Cardiac muscle cell (in vitro differentiated cells and primary cell): Measurements from ENCODE around the gene MRTFA. TPM values are rescaled to one million over a fixed set of nuclear protein-coding genes. Genes with fewer than 3 reads are reported as not detected.

Experiments
- DNase-seq, 2 donors: peaks; one replicate each; pipeline versions ENCODE4 v3.0.0 to v3.0.0-alpha.2; 2010 to 2017; ENCODE audit warnings: low read depth in 1 of 2, low spot score in 1 of 2
- H3K27ac ChIP-seq: fragments of 200-600 bp; sonication (generic); 2 replicates; pipeline ENCODE4 v1.5.1; 2016
- H3K27me3 ChIP-seq: fragments of 200-600 bp; sonication (generic); 2 replicates; pipeline ENCODE4 v1.6.0; 2016; ENCODE audit warnings: control low read depth
- H3K36me3 ChIP-seq: fragments of 200-600 bp; sonication (generic); 2 replicates; pipeline ENCODE4 v1.5.1; 2016; ENCODE audit warnings: control low read depth
- H3K4me1 ChIP-seq: fragments of 200-600 bp; sonication (generic); 2 replicates; pipeline ENCODE4 v1.8.1; 2017; ENCODE audit warnings: low read depth, mild to moderate bottlenecking, mixed run types
- H3K4me3 ChIP-seq: fragments of 200-600 bp; sonication (generic); 2 replicates; pipeline ENCODE4 v1.5.1; 2016; ENCODE audit warnings: mild to moderate bottlenecking
- H3K9me3 ChIP-seq: fragments of 200-600 bp; sonication (generic); 2 replicates; pipeline ENCODE4 v1.5.1; 2017; ENCODE audit warnings: low read depth, mild to moderate bottlenecking, control low read depth
- polyA plus RNA-seq: library from polyadenylated mRNA; unstranded; fragments of >200 nt; fragmentation: Nextera tagmentation; extraction: Ambion mirVana; gene quantifications from 2 replicates; pipeline ENCODE4 v1.2.1, GENCODE V29; 2016
- total RNA-seq: library from RNA; depleted of rRNA; stranded (reverse); fragments of >200 nt; gene quantifications from 2 replicates; pipeline ENCODE4 v1.2.3, GENCODE V29; 2016
- TF ChIP-seq, protein P1 (sequence below): IDR thresholded peaks from 2 replicates; pipeline ENCODE4 v1.5.1; 2012; ENCODE audit warnings: low read depth, mild to moderate bottlenecking, low read length

MRTFA gene
- total and polyA plus RNA-seq, 2 experiments from 2014 or later: 32.6 to 116 TPM

DNA sequence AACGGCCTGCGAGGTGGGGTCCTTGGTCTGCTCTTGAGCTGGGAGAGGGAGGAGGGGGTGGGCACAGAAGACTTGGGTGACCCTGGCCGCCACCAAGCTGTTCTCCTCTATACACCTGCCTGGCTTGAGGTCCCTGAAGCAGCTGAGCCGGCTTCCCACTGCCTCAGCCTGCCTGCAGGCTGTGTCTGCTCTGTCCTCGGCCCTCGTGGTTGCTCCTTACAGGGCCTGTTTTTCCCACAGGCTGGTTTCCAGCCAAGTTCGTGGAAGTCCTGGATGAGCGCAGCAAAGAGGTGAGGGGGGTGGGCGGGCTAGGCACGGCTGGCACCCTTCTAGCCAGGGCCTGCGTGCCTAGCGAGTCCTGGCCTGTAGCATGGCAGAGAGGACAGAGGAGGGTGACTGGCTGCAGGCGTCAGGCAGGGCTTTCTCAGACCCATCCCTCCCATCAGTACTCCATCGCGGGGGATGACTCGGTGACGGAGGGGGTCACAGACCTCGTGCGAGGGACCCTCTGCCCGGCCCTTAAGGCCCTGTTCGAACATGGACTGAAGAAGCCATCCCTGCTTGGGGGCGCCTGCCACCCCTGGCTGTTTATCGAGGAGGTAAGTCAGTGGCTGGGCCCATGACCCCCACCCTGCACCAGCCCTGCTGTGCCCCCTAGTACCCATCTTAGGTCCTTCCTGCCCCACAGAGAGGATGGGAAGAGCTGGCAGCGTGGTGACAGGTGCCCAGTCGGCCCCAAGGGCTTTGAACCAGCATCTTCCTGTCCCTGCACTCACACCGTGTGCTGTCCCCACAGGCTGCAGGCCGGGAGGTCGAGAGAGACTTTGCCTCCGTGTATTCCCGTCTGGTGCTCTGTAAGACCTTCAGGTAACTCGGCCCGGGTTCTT is 228.4 kb downstream of the MRTFA start:
- TF ChIP-seq, protein P1, sequence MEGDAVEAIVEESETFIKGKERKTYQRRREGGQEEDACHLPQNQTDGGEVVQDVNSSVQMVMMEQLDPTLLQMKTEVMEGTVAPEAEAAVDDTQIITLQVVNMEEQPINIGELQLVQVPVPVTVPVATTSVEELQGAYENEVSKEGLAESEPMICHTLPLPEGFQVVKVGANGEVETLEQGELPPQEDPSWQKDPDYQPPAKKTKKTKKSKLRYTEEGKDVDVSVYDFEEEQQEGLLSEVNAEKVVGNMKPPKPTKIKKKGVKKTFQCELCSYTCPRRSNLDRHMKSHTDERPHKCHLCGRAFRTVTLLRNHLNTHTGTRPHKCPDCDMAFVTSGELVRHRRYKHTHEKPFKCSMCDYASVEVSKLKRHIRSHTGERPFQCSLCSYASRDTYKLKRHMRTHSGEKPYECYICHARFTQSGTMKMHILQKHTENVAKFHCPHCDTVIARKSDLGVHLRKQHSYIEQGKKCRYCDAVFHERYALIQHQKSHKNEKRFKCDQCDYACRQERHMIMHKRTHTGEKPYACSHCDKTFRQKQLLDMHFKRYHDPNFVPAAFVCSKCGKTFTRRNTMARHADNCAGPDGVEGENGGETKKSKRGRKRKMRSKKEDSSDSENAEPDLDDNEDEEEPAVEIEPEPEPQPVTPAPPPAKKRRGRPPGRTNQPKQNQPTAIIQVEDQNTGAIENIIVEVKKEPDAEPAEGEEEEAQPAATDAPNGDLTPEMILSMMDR: no peak
- H3K27ac ChIP-seq: no peak overlapping the region
- no peaks in the 10 kb centered on the region for H3K27me3 ChIP-seq
- H3K9me3 ChIP-seq: no peaks in the 10 kb centered on the region
- peaks cover 13% of the 10 kb centered on the region for H3K36me3 ChIP-seq
- H3K4me1 ChIP-seq: peaks cover 7% of the 10 kb centered on the region
- DNase-seq: no peak
- no peak overlapping the region for H3K4me3 ChIP-seq

DNA sequence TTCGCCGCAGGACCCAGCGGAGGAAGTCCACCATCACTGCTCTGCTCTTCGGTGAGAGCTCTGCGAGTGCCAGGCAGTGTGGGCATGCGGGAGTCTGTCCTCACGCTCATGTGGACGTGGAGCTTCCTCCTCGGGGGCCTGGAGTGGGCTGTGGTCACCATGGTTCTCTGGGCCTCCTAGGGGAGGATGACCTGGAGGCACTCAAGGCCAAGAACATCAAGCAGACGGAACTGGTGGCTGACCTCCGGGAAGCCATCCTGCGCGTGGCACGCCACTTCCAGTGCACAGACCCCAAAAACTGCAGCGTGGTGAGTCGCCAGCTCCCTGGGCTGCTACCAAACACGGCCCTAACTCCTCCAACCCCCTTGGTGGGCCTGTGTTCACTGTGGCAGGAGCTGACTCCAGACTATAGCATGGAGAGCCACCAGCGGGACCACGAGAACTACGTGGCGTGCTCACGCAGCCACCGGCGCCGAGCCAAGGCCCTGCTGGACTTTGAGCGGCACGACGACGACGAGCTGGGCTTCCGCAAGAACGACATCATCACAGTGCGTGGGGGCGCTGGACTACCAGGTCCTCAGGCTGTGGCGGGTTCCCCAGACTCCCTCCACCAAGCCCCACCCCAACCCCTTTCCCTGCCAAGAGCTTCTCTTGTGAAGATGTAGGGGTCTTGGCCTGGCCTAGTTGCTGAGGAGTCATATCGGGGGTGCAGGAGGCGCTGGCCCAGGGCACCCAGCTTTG is 229.3 kb downstream of the MRTFA start:
- Histone ChIP-seq H3K9me3 (no peaks in the 10 kb centered on the region), H3K27ac (no peak overlapping the region), H3K36me3 (peaks cover 18% of the 10 kb centered on the region), H3K27me3 (no peaks in the 10 kb centered on the region), H3K4me1 (peaks cover 7% of the 10 kb centered on the region), H3K4me3 (no peak overlapping the region)
- TF ChIP-seq, protein P1: no peak
- no peak for DNase-seq

DNA sequence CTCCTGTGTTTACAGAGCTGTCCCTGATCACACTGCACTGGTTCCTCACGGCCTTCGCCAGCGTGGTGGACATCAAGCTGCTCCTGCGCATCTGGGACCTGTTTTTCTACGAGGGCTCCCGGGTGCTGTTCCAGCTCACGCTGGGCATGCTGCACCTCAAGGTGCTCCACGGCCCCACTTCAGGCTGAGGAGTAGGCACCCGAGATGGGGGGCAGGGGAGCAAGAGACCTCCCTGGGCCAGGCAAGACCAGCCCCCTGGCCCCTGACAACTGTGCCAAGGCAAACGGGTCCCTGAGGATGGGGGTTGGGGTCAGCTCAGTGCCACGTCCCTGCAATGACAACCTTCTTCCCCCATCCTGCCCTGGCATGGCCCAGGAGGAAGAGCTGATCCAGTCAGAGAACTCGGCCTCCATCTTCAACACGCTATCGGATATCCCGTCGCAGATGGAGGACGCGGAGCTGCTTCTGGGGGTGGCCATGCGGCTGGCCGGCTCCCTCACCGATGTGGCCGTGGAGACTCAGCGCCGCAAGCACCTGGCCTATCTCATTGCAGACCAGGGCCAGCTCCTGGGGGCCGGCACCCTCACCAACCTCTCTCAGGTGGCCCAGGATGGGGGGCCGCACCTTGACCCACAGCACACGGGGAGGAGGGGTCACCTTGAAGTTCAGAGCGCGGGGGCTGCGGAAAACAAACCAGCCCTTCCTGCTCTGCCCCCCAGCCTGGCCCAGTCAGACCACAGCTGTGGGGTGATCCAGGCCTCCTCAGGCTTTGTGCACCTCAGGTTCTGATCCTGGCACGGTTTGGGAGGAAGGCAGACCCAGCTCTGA is 230.2 kb downstream of the MRTFA start:
- TF ChIP-seq, protein P1: no peak
- Histone ChIP-seq H3K27me3 (no peaks in the 10 kb centered on the region), H3K36me3 (peaks cover 24% of the 10 kb centered on the region), H3K9me3 (no peaks in the 10 kb centered on the region), H3K4me3 (no peak overlapping the region), H3K4me1 (peaks cover 7% of the 10 kb centered on the region), H3K27ac (no peak overlapping the region)
- no peak for DNase-seq

DNA sequence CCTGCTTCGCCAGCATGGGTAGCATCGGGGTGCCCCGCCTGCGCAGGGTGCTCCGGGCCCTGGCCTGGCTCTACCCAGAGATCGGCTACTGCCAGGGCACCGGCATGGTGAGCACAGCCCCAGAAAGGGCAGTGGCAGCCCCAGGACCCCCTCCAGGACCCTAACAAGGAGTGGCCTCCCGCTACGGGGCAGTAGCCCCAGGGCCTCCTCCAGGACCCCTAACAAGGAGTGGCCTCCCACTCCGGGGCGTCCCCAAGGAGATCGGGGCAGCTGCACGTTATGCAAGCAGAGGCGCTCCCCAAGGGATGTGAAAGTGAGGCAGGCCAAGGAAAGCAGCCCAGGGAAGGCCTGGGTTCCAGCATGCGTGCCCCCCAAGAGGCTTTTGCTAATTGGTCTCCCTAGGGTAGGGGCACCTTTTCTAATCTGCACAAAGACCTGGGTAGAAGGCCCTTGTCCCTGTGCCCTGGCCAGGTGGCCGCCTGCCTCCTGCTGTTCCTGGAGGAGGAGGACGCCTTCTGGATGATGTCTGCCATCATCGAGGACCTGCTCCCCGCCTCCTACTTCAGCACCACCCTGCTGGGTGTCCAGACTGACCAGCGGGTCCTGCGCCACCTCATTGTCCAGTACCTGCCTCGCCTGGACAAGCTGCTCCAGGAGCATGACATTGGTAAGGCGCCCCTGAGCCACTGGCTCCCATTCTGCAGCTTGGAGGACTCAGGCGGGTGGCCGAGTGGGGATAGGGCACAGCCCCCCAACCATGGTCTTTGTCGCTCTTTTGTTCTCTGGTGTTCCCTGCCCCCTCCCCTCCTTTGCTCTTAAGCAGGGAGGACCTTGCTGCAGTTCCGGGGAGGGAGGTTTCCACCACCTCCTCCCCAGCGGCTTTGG is 231.1 kb downstream of the MRTFA start:
- no peak for DNase-seq
- peaks cover 21% of the 10 kb centered on the region for H3K36me3 ChIP-seq

More for the DNA sequence above, 231.1 kb downstream of the MRTFA start:
- H3K4me3 ChIP-seq: no peak overlapping the region
- TF ChIP-seq, protein P1: no peak
- H3K27me3 ChIP-seq: no peaks in the 10 kb centered on the region
- peak overlapping the region; percentile 39 for H3K27ac ChIP-seq
- H3K9me3 ChIP-seq: no peaks in the 10 kb centered on the region
- H3K4me1 ChIP-seq: peaks cover 7% of the 10 kb centered on the region
